Cardiac muscle cell (in vitro differentiated cells and primary cell): Measurements from ENCODE around the gene GALNT9. TPM values are rescaled to one million over a fixed set of nuclear protein-coding genes. Genes with fewer than 3 reads are reported as not detected.

Experiments
- DNase-seq, 2 donors: peaks; one replicate each; pipeline versions ENCODE4 v3.0.0 to v3.0.0-alpha.2; 2010 to 2017; ENCODE audit warnings: low read depth in 1 of 2, low spot score in 1 of 2
- H3K27ac ChIP-seq: fragments of 200-600 bp; sonication (generic); 2 replicates; pipeline ENCODE4 v1.5.1; 2016
- H3K27me3 ChIP-seq: fragments of 200-600 bp; sonication (generic); 2 replicates; pipeline ENCODE4 v1.6.0; 2016; ENCODE audit warnings: control low read depth
- H3K36me3 ChIP-seq: fragments of 200-600 bp; sonication (generic); 2 replicates; pipeline ENCODE4 v1.5.1; 2016; ENCODE audit warnings: control low read depth
- H3K4me1 ChIP-seq: fragments of 200-600 bp; sonication (generic); 2 replicates; pipeline ENCODE4 v1.8.1; 2017; ENCODE audit warnings: low read depth, mild to moderate bottlenecking, mixed run types
- H3K4me3 ChIP-seq: fragments of 200-600 bp; sonication (generic); 2 replicates; pipeline ENCODE4 v1.5.1; 2016; ENCODE audit warnings: mild to moderate bottlenecking
- H3K9me3 ChIP-seq: fragments of 200-600 bp; sonication (generic); 2 replicates; pipeline ENCODE4 v1.5.1; 2017; ENCODE audit warnings: low read depth, mild to moderate bottlenecking, control low read depth
- polyA plus RNA-seq: library from polyadenylated mRNA; unstranded; fragments of >200 nt; fragmentation: Nextera tagmentation; extraction: Ambion mirVana; gene quantifications from 2 replicates; pipeline ENCODE4 v1.2.1, GENCODE V29; 2016
- total RNA-seq: library from RNA; depleted of rRNA; stranded (reverse); fragments of >200 nt; gene quantifications from 2 replicates; pipeline ENCODE4 v1.2.3, GENCODE V29; 2016
- TF ChIP-seq, protein P1 (sequence below): IDR thresholded peaks from 2 replicates; pipeline ENCODE4 v1.5.1; 2012; ENCODE audit warnings: low read depth, mild to moderate bottlenecking, low read length

GALNT9 gene
- total and polyA plus RNA-seq, 2 experiments from 2014 or later = 0.42 to 0.45 TPM

DNA sequence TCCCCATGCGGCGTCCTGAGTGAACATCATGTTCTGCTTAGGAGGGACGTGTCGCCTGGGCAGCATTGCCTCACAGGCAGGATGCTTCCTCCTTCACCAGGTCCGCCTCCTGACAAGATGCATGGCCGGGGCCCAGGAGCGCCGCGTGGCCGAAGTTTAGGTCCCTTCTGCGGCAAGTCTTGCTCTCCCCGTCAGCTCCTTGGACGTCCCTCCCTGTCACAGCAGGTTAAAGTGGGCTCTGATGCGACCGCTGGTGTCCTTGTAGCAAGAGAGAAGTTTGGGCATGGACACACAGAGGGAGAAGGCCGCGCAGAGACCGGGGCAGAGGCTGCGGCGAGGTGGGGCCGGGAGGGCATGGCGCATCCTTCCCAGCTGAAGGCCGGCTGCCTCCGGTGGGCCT, 9.4 kb upstream of the GALNT9 start:
- H3K4me1 ChIP-seq = no peaks in the 10 kb centered on the region
- H3K4me3 ChIP-seq = no peak overlapping the region
- H3K36me3 ChIP-seq = no peaks in the 10 kb centered on the region
- H3K9me3 ChIP-seq = no peaks in the 10 kb centered on the region
- no peak for DNase-seq
- peaks cover 4% of the 10 kb centered on the region for H3K27me3 ChIP-seq
- TF ChIP-seq, protein P1, sequence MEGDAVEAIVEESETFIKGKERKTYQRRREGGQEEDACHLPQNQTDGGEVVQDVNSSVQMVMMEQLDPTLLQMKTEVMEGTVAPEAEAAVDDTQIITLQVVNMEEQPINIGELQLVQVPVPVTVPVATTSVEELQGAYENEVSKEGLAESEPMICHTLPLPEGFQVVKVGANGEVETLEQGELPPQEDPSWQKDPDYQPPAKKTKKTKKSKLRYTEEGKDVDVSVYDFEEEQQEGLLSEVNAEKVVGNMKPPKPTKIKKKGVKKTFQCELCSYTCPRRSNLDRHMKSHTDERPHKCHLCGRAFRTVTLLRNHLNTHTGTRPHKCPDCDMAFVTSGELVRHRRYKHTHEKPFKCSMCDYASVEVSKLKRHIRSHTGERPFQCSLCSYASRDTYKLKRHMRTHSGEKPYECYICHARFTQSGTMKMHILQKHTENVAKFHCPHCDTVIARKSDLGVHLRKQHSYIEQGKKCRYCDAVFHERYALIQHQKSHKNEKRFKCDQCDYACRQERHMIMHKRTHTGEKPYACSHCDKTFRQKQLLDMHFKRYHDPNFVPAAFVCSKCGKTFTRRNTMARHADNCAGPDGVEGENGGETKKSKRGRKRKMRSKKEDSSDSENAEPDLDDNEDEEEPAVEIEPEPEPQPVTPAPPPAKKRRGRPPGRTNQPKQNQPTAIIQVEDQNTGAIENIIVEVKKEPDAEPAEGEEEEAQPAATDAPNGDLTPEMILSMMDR = no peak
- no peak overlapping the region for H3K27ac ChIP-seq

DNA sequence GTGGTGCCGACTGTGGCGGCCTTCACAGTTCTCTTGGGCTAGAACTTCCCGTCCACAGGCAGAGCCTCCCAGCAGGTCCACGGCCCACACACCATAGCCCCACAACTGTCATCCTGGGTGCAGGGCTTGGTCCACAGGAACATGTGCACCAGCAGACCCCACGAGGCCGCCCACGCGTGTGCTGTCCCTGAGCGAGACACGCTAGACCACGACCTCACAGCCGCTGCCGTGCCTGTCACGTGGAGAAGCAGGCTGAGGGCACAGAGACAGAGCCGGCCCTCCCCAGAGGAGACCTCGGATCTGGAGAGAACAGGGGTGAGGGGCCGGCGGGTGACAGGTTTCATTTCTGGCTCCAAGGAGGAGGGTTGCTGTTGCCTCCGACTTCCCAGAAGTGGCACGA, 8.9 kb upstream of the GALNT9 start:
- Histone ChIP-seq H3K27ac (no peak overlapping the region), H3K4me3 (no peak overlapping the region), H3K9me3 (no peaks in the 10 kb centered on the region), H3K36me3 (no peaks in the 10 kb centered on the region), H3K4me1 (no peaks in the 10 kb centered on the region), H3K27me3 (peaks cover 6% of the 10 kb centered on the region)
- DNase-seq = no peak
- TF ChIP-seq, protein P1 = no peak

DNA sequence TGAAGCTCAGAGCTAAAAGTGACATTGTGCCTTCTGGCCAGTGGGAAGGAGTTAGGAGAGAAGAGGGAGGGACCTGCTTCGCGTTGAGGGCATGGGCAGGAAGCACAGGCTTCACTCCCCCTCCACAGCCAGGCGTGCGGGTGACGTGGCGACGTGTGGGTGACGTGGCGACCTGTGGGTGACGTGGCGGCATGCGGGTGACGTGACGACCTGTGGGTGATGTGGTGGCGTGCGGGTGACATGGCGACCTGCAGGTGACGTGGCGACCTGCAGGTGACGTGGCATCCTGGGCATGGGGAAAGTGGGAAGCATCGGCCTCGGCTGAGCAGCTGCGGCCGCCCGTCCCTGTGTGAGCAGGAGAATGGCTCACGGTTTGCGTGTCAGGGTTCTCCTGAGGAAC, 8.2 kb upstream of the GALNT9 start:
- DNase-seq = no peak
- TF ChIP-seq, protein P1 = no peak
- peaks cover 10% of the 10 kb centered on the region for H3K27me3 ChIP-seq
- no peaks in the 10 kb centered on the region for H3K9me3 ChIP-seq
- H3K27ac ChIP-seq = no peak overlapping the region
- H3K4me1 ChIP-seq = no peaks in the 10 kb centered on the region
- H3K36me3 ChIP-seq = no peaks in the 10 kb centered on the region
- no peak overlapping the region for H3K4me3 ChIP-seq

- Histone ChIP-seq H3K36me3 (no peaks in the 10 kb centered on the region), H3K9me3 (no peaks in the 10 kb centered on the region), H3K27ac (no peak overlapping the region), H3K4me1 (no peaks in the 10 kb centered on the region), H3K27me3 (peaks cover 17% of the 10 kb centered on the region), H3K4me3 (no peak overlapping the region)
- no peak for DNase-seq
- TF ChIP-seq, protein P1 = no peak
These were observed 7.3 kb upstream of the GALNT9 start for GRCh38 chr12:132336451-132337413.

DNA sequence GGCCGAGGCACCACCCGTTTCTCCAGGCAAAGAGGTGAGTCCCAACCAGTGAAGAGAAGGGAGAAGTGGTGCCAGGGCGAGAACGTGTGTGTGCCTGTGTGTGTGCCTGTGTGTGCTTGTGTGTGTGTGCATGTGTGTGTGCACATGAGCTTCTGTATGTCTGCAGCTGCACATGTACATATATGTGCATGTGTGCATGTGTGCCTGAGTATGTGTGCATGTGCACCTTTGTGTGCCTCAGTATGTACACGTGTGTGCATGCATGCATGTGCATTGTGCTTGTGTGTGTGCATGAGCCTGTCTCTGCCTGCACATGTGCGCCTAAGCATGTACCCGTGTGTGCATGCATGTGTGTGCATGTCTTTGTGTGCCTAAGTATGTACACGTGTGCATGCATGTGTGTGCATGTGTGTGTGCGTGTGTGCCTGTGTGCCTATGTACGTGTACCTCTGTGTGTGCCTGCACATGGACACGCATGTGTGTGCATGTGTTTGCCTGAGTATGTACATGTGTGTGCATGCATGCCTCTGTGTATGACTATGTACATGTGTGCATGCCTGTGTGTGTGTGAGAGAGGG, 5.9 kb upstream of the GALNT9 start:
- no peak for DNase-seq
- Histone ChIP-seq H3K27me3 (peaks cover 32% of the 10 kb centered on the region), H3K27ac (no peak overlapping the region), H3K36me3 (no peaks in the 10 kb centered on the region), H3K4me1 (no peaks in the 10 kb centered on the region), H3K4me3 (no peak overlapping the region), H3K9me3 (no peaks in the 10 kb centered on the region)
- TF ChIP-seq, protein P1 = no peak
